Type B pancreatic cell (in vitro differentiated cells): Measurements from ENCODE around the gene LRRC7. TPM values are rescaled to one million over a fixed set of nuclear protein-coding genes. Genes with fewer than 3 reads are reported as not detected.

Experiments
- DNase-seq: peaks from one replicate; pipeline ENCODE4 v3.0.0; 2021; ENCODE audit warnings: mixed read lengths; ENCODE audit not compliant: unreplicated experiment; ENCODE audit errors: extremely low spot score
- H3K27ac Mint-ChIP-seq: 2 replicates; pipeline ENCODE4 v1.8.0; 2021; ENCODE audit warnings: mild to moderate bottlenecking, mixed read lengths
- H3K27me3 Mint-ChIP-seq: 2 replicates; pipeline ENCODE4 v1.8.0; 2021; ENCODE audit warnings: mixed read lengths
- H3K36me3 Mint-ChIP-seq: 2 replicates; pipeline ENCODE4 v1.8.0; 2021; ENCODE audit warnings: mixed read lengths
- H3K4me1 Mint-ChIP-seq: one replicate; pipeline ENCODE4 v1.8.0; 2021; ENCODE audit warnings: mixed read lengths; ENCODE audit not compliant: unreplicated experiment
- H3K4me3 Mint-ChIP-seq: 2 replicates; pipeline ENCODE4 v1.8.0; 2021; ENCODE audit warnings: mild to moderate bottlenecking, mixed read lengths
- H3K9me3 Mint-ChIP-seq: 2 replicates; pipeline ENCODE4 v1.8.0; 2021; ENCODE audit warnings: mixed read lengths
- CTCF ChIP-seq: fragments of 200-600 bp; sonication (generic); conservative IDR thresholded peaks from 2 replicates; pipeline ENCODE4 v1.5.0; 2021; ENCODE audit warnings: antibody characterized with exemption, mild to moderate bottlenecking
- total RNA-seq: library from RNA; stranded (reverse); gene quantifications from 2 replicates; pipeline ENCODE4 v1.2.1, GENCODE V29; 2021; ENCODE audit warnings: low replicate concordance

The LRRC7 gene
- total RNA-seq, 1 donor from 2014 or later: 2.8 TPM

GRCh38 chr1:70038025-70038424 lies 470.3 kb downstream of the LRRC7 start:
- H3K27ac Mint-ChIP-seq: no peak overlapping the region
- H3K36me3 Mint-ChIP-seq: no peaks in the 10 kb centered on the region
- TF ChIP-seq CTCF: no peak
- no peak for DNase-seq
- H3K27me3 Mint-ChIP-seq: no peaks in the 10 kb centered on the region
- H3K4me3 Mint-ChIP-seq: no peak overlapping the region
- peaks cover 5% of the 10 kb centered on the region for H3K4me1 Mint-ChIP-seq
- no peaks in the 10 kb centered on the region for H3K9me3 Mint-ChIP-seq

GRCh38 chr1:70039485-70039884 lies 471.8 kb downstream of the LRRC7 start:
- no peak for DNase-seq
- H3K27me3 Mint-ChIP-seq: no peaks in the 10 kb centered on the region

GRCh38 chr1:70041317-70042045 lies 473.8 kb downstream of the LRRC7 start:
- no peaks in the 10 kb centered on the region for H3K36me3 Mint-ChIP-seq

More at GRCh38 chr1:70039485-70039884, 471.8 kb downstream of the LRRC7 start:
- H3K4me3 Mint-ChIP-seq: no peak overlapping the region
- no peak for TF ChIP-seq CTCF
- H3K9me3 Mint-ChIP-seq: no peaks in the 10 kb centered on the region
- no peaks in the 10 kb centered on the region for H3K36me3 Mint-ChIP-seq
- no peak overlapping the region for H3K27ac Mint-ChIP-seq
- peaks cover 5% of the 10 kb centered on the region for H3K4me1 Mint-ChIP-seq

GRCh38 chr1:70042090-70042731 lies 474.5 kb downstream of the LRRC7 start:
- Mint-ChIP-seq H3K27ac (no peak overlapping the region), H3K9me3 (no peaks in the 10 kb centered on the region), H3K36me3 (no peaks in the 10 kb centered on the region), H3K27me3 (no peaks in the 10 kb centered on the region), H3K4me3 (no peak overlapping the region), H3K4me1 (peaks cover 5% of the 10 kb centered on the region)
- TF ChIP-seq CTCF: no peak
- DNase-seq: no peak

More at GRCh38 chr1:70041317-70042045, 473.8 kb downstream of the LRRC7 start:
- Mint-ChIP-seq H3K4me1 (peaks cover 5% of the 10 kb centered on the region), H3K27ac (no peak overlapping the region), H3K4me3 (no peak overlapping the region), H3K27me3 (no peaks in the 10 kb centered on the region), H3K9me3 (no peaks in the 10 kb centered on the region)
- no peak for TF ChIP-seq CTCF
- no peak for DNase-seq

GRCh38 chr1:70043804-70044203 lies 476.1 kb downstream of the LRRC7 start:
- no peak for DNase-seq
- H3K4me1 Mint-ChIP-seq: no peaks in the 10 kb centered on the region
- no peaks in the 10 kb centered on the region for H3K9me3 Mint-ChIP-seq
- no peak overlapping the region for H3K4me3 Mint-ChIP-seq
- H3K36me3 Mint-ChIP-seq: no peaks in the 10 kb centered on the region
- no peak overlapping the region for H3K27ac Mint-ChIP-seq
- TF ChIP-seq CTCF: no peak
- H3K27me3 Mint-ChIP-seq: no peaks in the 10 kb centered on the region
